B cell (primary cell): ENCODE measurements around the gene ABCG5. TPM values are rescaled to one million over a fixed set of nuclear protein-coding genes. Genes with fewer than 3 reads are reported as not detected.

Source experiments
- ATAC-seq: fragments of 200-7000 bp; cut with Tn5 transposase; one replicate; pipeline ENCODE4 v1.10.0; 2021; ENCODE audit warnings: low read depth, mild to moderate bottlenecking, moderate number of reproducible peaks, moderate library complexity
- CTCF ChIA-PET: fragments of 350-600 bp; sonication (Branson Sonifier 250); formaldehyde crosslinking; loops from one replicate; lab custom pipeline; 2021; ENCODE audit warnings: antibody characterized with exemption, inconsistent platforms; lab: Charles Lee
- POLR2A ChIA-PET: fragments of 350-600 bp; sonication (Branson Sonifier 250); formaldehyde crosslinking; loops from one replicate; lab custom pipeline; 2021; ENCODE audit warnings: antibody characterized with exemption; lab: Charles Lee
- DNase-seq: peaks from one replicate; pipeline ENCODE4 v3.0.0; 2013
- H2AFZ ChIP-seq: 2 replicates; pipeline ENCODE4 v1.6.1; 2012; ENCODE audit warnings: mild to moderate bottlenecking, low read depth, low read length; ENCODE audit not compliant: insufficient read depth, poor library complexity, severe bottlenecking
- H3K27ac ChIP-seq, 2 donors: 1 replicate in 1 of 2; 2 replicates in 1 of 2; pipeline ENCODE4 v1.5.1; 2012 to 2013; ENCODE audit warnings: low read length in 2 of 2, mild to moderate bottlenecking in 2 of 2, moderate library complexity in 1 of 2
- H3K27me3 ChIP-seq, 4 experiments: fragments of 200-600 bp in 1 of 4; sonication (generic) in 1 of 4; replicated peaks in 1 of 4; 1 replicate in 2 of 4; 2 replicates in 2 of 4; pipeline versions ENCODE4 v1.6.1 to v1.7.0; 2013 to 2016; ENCODE audit warnings: low read length in 3 of 4, mild to moderate bottlenecking in 2 of 4, mixed read lengths in 1 of 4, moderate library complexity in 1 of 4; ENCODE audit not compliant: insufficient read depth in 4 of 4, control insufficient read depth in 3 of 4; ENCODE audit errors: control extremely low read depth in 1 of 4
- H3K36me3 ChIP-seq, 2 experiments: replicated peaks in 1 of 2; 1 replicate in 1 of 2; 2 replicates in 1 of 2; pipeline versions ENCODE4 v1.6.1 to v1.7.1; 2013; ENCODE audit warnings: low read length in 1 of 2; ENCODE audit not compliant: insufficient read depth in 2 of 2, control insufficient read depth in 1 of 2; ENCODE audit errors: control extremely low read depth in 1 of 2, extremely low read depth in 1 of 2
- H3K4me1 ChIP-seq, 2 donors: fragments of 200-600 bp in 1 of 2; sonication (generic) in 1 of 2; 1 replicate in 1 of 2; 2 replicates in 1 of 2; pipeline versions ENCODE4 v1.5.1 to v1.6.1; 2013 to 2017; ENCODE audit warnings: low read length in 2 of 2; ENCODE audit not compliant: control insufficient read depth in 2 of 2, insufficient read depth in 2 of 2
- H3K4me2 ChIP-seq: replicated peaks from 2 replicates; pipeline ENCODE3; 2012; ENCODE audit warnings: mild to moderate bottlenecking, low read depth, low read length; ENCODE audit not compliant: poor library complexity, severe bottlenecking
- H3K4me3 ChIP-seq, 5 experiments: fragments of 200-600 bp in 1 of 5; sonication (generic) in 1 of 5; 1 replicate in 3 of 5; 2 replicates in 2 of 5; pipeline versions ENCODE4 v1.5.1 to v1.7.0; 2011 to 2016; ENCODE audit warnings: low read length in 4 of 5, mild to moderate bottlenecking in 4 of 5, low read depth in 2 of 5, control low read depth in 1 of 5, moderate library complexity in 1 of 5; ENCODE audit not compliant: insufficient read depth in 1 of 5; ENCODE audit errors: control extremely low read depth in 1 of 5, extremely low read depth in 1 of 5
- H3K79me2 ChIP-seq: fragments of 200-600 bp; sonication (generic); one replicate; pipeline ENCODE4 v1.6.0; 2016; ENCODE audit warnings: low read length; ENCODE audit not compliant: control insufficient read depth, insufficient read depth
- H3K9ac ChIP-seq: fragments of 200-600 bp; sonication (generic); 2 replicates; pipeline ENCODE4 v1.6.1; 2017; ENCODE audit warnings: mild to moderate bottlenecking, low read length, moderate library complexity
- H3K9me3 ChIP-seq, 3 donors: one replicate each; pipeline versions ENCODE4 v1.6.1 to v1.7.1; 2013; ENCODE audit warnings: low read length in 2 of 3; ENCODE audit not compliant: control insufficient read depth in 2 of 3, insufficient read depth in 1 of 3; ENCODE audit errors: control extremely low read depth in 1 of 3
- H4K20me1 ChIP-seq: 2 replicates; pipeline ENCODE4 v1.6.0; 2012; ENCODE audit warnings: mild to moderate bottlenecking, low read length; ENCODE audit not compliant: insufficient read depth, control insufficient read depth, poor library complexity, severe bottlenecking
- H3K27ac Mint-ChIP-seq: one replicate; pipeline ENCODE4 v1.8.0; 2021; ENCODE audit warnings: mixed read lengths
- H3K27me3 Mint-ChIP-seq: one replicate; pipeline ENCODE4 v1.8.0; 2021; ENCODE audit warnings: mixed read lengths
- H3K4me1 Mint-ChIP-seq: one replicate; pipeline ENCODE4 v1.8.0; 2021; ENCODE audit warnings: mixed read lengths
- H3K4me3 Mint-ChIP-seq: one replicate; pipeline ENCODE4 v1.8.0; 2021; ENCODE audit warnings: mixed read lengths
- H3K9me3 Mint-ChIP-seq: one replicate; pipeline ENCODE4 v1.8.0; 2022; ENCODE audit warnings: mixed read lengths; ENCODE audit not compliant: insufficient read depth
- CTCF ChIP-seq: fragments of 200-600 bp; IDR thresholded peaks from one replicate; pipeline ENCODE4 v1.8.0; 2022; ENCODE audit warnings: antibody characterized with exemption, mild to moderate bottlenecking
- EZH2 ChIP-seq: IDR thresholded peaks from 2 replicates; pipeline ENCODE4 v1.6.1; 2012; ENCODE audit warnings: borderline replicate concordance, low read depth, mild to moderate bottlenecking, moderate library complexity, low read length; ENCODE audit not compliant: insufficient read depth, poor library complexity, severe bottlenecking
- WGBS: methylation state at CpG from one replicate; pipeline ENCODE4 v1.1.5; 2013; ENCODE audit warnings: missing lambda C conversion rate; ENCODE audit not compliant: insufficient coverage; 5-methylcytosine and 5-hydroxymethylcytosine counted together
- intact Hi-C: fragments of 100-400 bp; cut with micrococcal nuclease; formaldehyde crosslinking; loops from one replicate; pipeline ENCODE4 v1.10.0; 2022
- polyA plus RNA-seq: library from polyadenylated mRNA; depleted of rRNA; stranded (reverse); fragments of >200 nt; gene quantifications from 2 replicates; pipeline ENCODE4 v1.2.3, GENCODE V29; 2012
- total RNA-seq, 2 donors: library from RNA; stranded (reverse); fragments of 120-200 nt in 1 of 2; gene quantifications; 1 replicate in 1 of 2; 2 replicates in 1 of 2; pipeline versions ENCODE4 v1.2.3 to v1.2.4, GENCODE V29; 2013 to 2022

The ABCG5 gene
- total and polyA plus RNA-seq, 2 donors (not counting 1 experiment from before 2014, with no cell fraction given), result not detected

GRCh38 chr2:43823751-43824150, 14.9 kb downstream of the ABCG5 start:
- H3K4me1 ChIP-seq, result no peaks in the 10 kb centered on the region
- H4K20me1 ChIP-seq, result no peaks in the 10 kb centered on the region
- H3K36me3 ChIP-seq, result no peaks in the 10 kb centered on the region
- intact Hi-C loops, result no loop called here
- ChIA-PET CTCF (no interaction called here), POLR2A (no interaction called here)
- H3K4me2 ChIP-seq, result no peak overlapping the region
- no peaks in the 10 kb centered on the region for H3K9me3 ChIP-seq
- H3K27me3 ChIP-seq, result peaks cover 0 to 12% (median 4%) of the 10 kb centered on the region in 4 experiments
- Mint-ChIP-seq H3K4me3 (no peak overlapping the region), H3K27ac (no peak overlapping the region), H3K27me3 (peaks cover 35% of the 10 kb centered on the region), H3K4me1 (no peaks in the 10 kb centered on the region), H3K9me3 (no peaks in the 10 kb centered on the region)
- DNase-seq, result no peak
- no peak overlapping the region for H2AFZ ChIP-seq
- H3K4me3 ChIP-seq, result no peak overlapping the region
- H3K9ac ChIP-seq, result no peak overlapping the region
- TF ChIP-seq EZH2, result no peak
- H3K27ac ChIP-seq, result no peak overlapping the region
- no peak for ATAC-seq
- H3K79me2 ChIP-seq, result no peaks in the 10 kb centered on the region
- WGBS, result 96% methylated on average over 9 of the region's 11 CpGs

DNA sequence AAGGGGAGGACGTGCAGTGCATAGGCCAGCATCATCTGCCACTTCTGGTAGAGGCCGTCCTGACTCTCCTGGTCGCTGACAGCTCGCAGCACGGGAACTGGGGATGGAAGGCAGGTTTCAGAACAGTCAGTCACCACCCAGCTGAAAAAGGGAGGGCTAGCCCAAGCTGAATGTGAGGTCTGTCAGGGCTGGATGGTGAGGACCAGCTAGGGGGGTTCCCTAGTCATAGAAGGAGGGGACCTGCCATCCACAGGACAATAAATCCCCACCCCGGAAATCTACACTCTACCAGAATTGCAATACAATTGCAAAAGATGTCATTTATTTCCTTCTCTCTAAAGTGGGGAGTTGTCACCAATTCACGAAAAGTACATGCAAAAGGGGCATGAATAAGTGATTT, 15.8 kb downstream of the ABCG5 start:
- peaks cover 2% of the 10 kb centered on the region for H3K4me1 Mint-ChIP-seq
- H3K27ac Mint-ChIP-seq, result no peak overlapping the region
- Histone ChIP-seq H3K4me3 (no peak overlapping the region), H3K9ac (no peak overlapping the region), H3K27me3 (peaks cover 0 to 12% (median 4%) of the 10 kb centered on the region in 4 experiments), H3K27ac (no peak overlapping the region), H2AFZ (no peak overlapping the region), H3K4me1 (no peaks in the 10 kb centered on the region), H3K9me3 (no peaks in the 10 kb centered on the region), H4K20me1 (no peaks in the 10 kb centered on the region), H3K4me2 (no peak overlapping the region), H3K36me3 (no peaks in the 10 kb centered on the region), H3K79me2 (no peaks in the 10 kb centered on the region)
- POLR2A ChIA-PET, result no interaction called here
- H3K9me3 Mint-ChIP-seq, result no peaks in the 10 kb centered on the region
- WGBS, result 82% methylated on average over 5 of the region's 7 CpGs
- intact Hi-C loops, result no loop called here
- ATAC-seq (no peak), DNase-seq (no peak)
- peaks cover 35% of the 10 kb centered on the region for H3K27me3 Mint-ChIP-seq
- CTCF ChIA-PET, result no interaction called here
- TF ChIP-seq EZH2 (no peak), CTCF (no peak)
- H3K4me3 Mint-ChIP-seq, result no peak overlapping the region
